SK-N-MC (cell line): ENCODE results near the gene PRPF40B.

ENCODE experiments used
- EZH2 ChIP-seq: fragments of 200-600 bp; sonication (generic); IDR thresholded peaks from one replicate; pipeline ENCODE4 v1.6.1; 2017; ENCODE audit warnings: antibody characterized with exemption
- FOXP2 ChIP-seq: optimal IDR thresholded peaks from 2 replicates; pipeline ENCODE3; 2011; ENCODE audit warnings: mild to moderate bottlenecking, moderate library complexity; ENCODE audit not compliant: insufficient read depth; ENCODE audit errors: extremely low read length, control extremely low read depth
- POLR2AphosphoS5 ChIP-seq: IDR thresholded peaks from 2 replicates; pipeline ENCODE4 v1.6.1; 2012; ENCODE audit warnings: mild to moderate bottlenecking, low read depth, low read length, borderline replicate concordance

DNA sequence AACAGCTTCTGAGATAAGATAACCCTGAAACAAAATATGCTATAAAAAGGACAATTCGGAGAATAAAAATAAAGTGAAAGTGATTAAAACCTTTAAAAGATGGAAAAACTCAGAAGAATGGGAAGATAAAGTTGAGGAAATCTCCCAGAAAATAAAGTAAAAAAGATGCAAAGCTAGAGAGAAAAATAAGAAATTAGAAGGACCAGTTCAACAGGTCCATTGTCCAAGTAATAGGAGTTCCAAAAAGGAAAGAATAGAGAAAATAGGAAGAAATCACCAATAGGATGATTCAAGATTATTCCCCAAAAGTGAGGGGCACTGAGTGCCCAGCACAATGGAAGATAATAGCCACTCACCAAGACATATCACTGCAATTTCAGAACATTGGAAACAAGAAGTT is 4.8 kb upstream of the PRPF40B start:
- no peak for TF ChIP-seq EZH2
- TF ChIP-seq FOXP2 = no peak
- no peak for TF ChIP-seq POLR2AphosphoS5
